Measurements from ENCODE around the gene ATP5PF.

- no peak for TF ChIP-seq POLR2A (IDR thresholded peaks at IDR 0.05)
- TF ChIP-seq CTCF (IDR thresholded peaks at IDR 0.05), result no peak
- TF ChIP-seq POLR2AphosphoS5 (IDR thresholded peaks at IDR 0.05), result no peak
- no peak for TF ChIP-seq EP300 (IDR thresholded peaks at IDR 0.05)
Observed at GRCh38 chr21:25742900-25743299, 8.2 kb upstream of the ATP5PF start.

Measured in stomach (tissue), 4 donors.